ENCODE measurements around the gene MS4A6A.
"Not testable (repeated sequence)": the region's sequence is repeated elsewhere in the genome, so short reads cannot be mapped to it uniquely, and the experiment has no call there.

MS4A6A gene

GRCh38 chr11:60169264-60169915 lies 13.5 kb downstream of the MS4A6A start:
- no peak overlapping the region for H3K4me3 ChIP-seq (ENCODE audit: low read length)
- no peaks in the 10 kb centered on the region for H3K9me3 ChIP-seq (ENCODE audit: low read length)
- no peaks in the 10 kb centered on the region for H3K36me3 ChIP-seq (ENCODE audit: insufficient read depth, low read length)
- H3K4me1 ChIP-seq (ENCODE audit: insufficient read depth, low read length) = no peaks in the 10 kb centered on the region
- no peaks in the 10 kb centered on the region for H3K27me3 ChIP-seq (ENCODE audit: insufficient read depth, low read length)
- no peak overlapping the region for H2AFZ ChIP-seq (ENCODE audit: low read depth, low read length)

- H2AFZ ChIP-seq (ENCODE audit: low read depth, low read length) = no peak overlapping the region
- H3K4me3 ChIP-seq (ENCODE audit: low read length) = no peak overlapping the region
- no peaks in the 10 kb centered on the region for H3K4me1 ChIP-seq (ENCODE audit: insufficient read depth, low read length)
- H3K9me3 ChIP-seq (ENCODE audit: low read length) = no peaks in the 10 kb centered on the region
- no peaks in the 10 kb centered on the region for H3K27me3 ChIP-seq (ENCODE audit: insufficient read depth, low read length)
- H3K36me3 ChIP-seq (ENCODE audit: insufficient read depth, low read length) = no peaks in the 10 kb centered on the region
These were observed 14.6 kb downstream of the MS4A6A start for GRCh38 chr11:60168306-60168705.

- Histone ChIP-seq H3K27me3 (ENCODE audit: insufficient read depth, low read length) (no peaks in the 10 kb centered on the region), H3K36me3 (ENCODE audit: insufficient read depth, low read length) (no peaks in the 10 kb centered on the region), H2AFZ (ENCODE audit: low read depth, low read length) (no peak overlapping the region), H3K4me3 (ENCODE audit: low read length) (no peak overlapping the region), H3K9me3 (ENCODE audit: low read length) (no peaks in the 10 kb centered on the region), H3K4me1 (ENCODE audit: insufficient read depth, low read length) (no peaks in the 10 kb centered on the region)
These were observed 16.9 kb downstream of the MS4A6A start for GRCh38 chr11:60165951-60166350.

GRCh38 chr11:60165538-60165937 lies 17.3 kb downstream of the MS4A6A start:
- Histone ChIP-seq H3K4me3 (ENCODE audit: low read length) (no peak overlapping the region), H3K27me3 (ENCODE audit: insufficient read depth, low read length) (no peaks in the 10 kb centered on the region), H3K4me1 (ENCODE audit: insufficient read depth, low read length) (no peaks in the 10 kb centered on the region), H2AFZ (ENCODE audit: low read depth, low read length) (no peak overlapping the region), H3K36me3 (ENCODE audit: insufficient read depth, low read length) (no peaks in the 10 kb centered on the region), H3K9me3 (ENCODE audit: low read length) (no peaks in the 10 kb centered on the region)

- no peaks in the 10 kb centered on the region for H3K27me3 ChIP-seq (ENCODE audit: insufficient read depth, low read length)
- no peaks in the 10 kb centered on the region for H3K36me3 ChIP-seq (ENCODE audit: insufficient read depth, low read length)
These were observed 18.3 kb downstream of the MS4A6A start for GRCh38 chr11:60164550-60165075.

GRCh38 chr11:60161766-60162165 lies 21.1 kb downstream of the MS4A6A start:
- no peak overlapping the region for H3K4me3 ChIP-seq (ENCODE audit: low read length)
- H2AFZ ChIP-seq (ENCODE audit: low read depth, low read length) = no peak overlapping the region
- no peaks in the 10 kb centered on the region for H3K36me3 ChIP-seq (ENCODE audit: insufficient read depth, low read length)
- H3K9me3 ChIP-seq (ENCODE audit: low read length) = no peaks in the 10 kb centered on the region
- H3K27me3 ChIP-seq (ENCODE audit: insufficient read depth, low read length) = no peaks in the 10 kb centered on the region
- H3K4me1 ChIP-seq (ENCODE audit: insufficient read depth, low read length) = no peaks in the 10 kb centered on the region

More at GRCh38 chr11:60164550-60165075, 18.3 kb downstream of the MS4A6A start:
- Histone ChIP-seq H2AFZ (ENCODE audit: low read depth, low read length) (no peak overlapping the region), H3K9me3 (ENCODE audit: low read length) (no peaks in the 10 kb centered on the region), H3K4me1 (ENCODE audit: insufficient read depth, low read length) (no peaks in the 10 kb centered on the region), H3K4me3 (ENCODE audit: low read length) (no peak overlapping the region)

- Histone ChIP-seq H3K4me3 (ENCODE audit: low read length) (no peak overlapping the region), H2AFZ (ENCODE audit: low read depth, low read length) (no peak overlapping the region), H3K9me3 (ENCODE audit: low read length) (no peaks in the 10 kb centered on the region), H3K27me3 (ENCODE audit: insufficient read depth, low read length) (no peaks in the 10 kb centered on the region), H3K4me1 (ENCODE audit: insufficient read depth, low read length) (no peaks in the 10 kb centered on the region), H3K36me3 (ENCODE audit: insufficient read depth, low read length) (no peaks in the 10 kb centered on the region)
These were observed 21.8 kb downstream of the MS4A6A start for GRCh38 chr11:60161107-60161506.

- H3K4me3 ChIP-seq (ENCODE audit: low read length) = no peak overlapping the region
- H3K4me1 ChIP-seq (ENCODE audit: insufficient read depth, low read length) = no peaks in the 10 kb centered on the region
- no peaks in the 10 kb centered on the region for H3K9me3 ChIP-seq (ENCODE audit: low read length)
These were observed 23.0 kb downstream of the MS4A6A start for GRCh38 chr11:60159868-60160267.

GRCh38 chr11:60159284-60159683 lies 23.6 kb downstream of the MS4A6A start:
- H3K27me3 ChIP-seq (ENCODE audit: insufficient read depth, low read length) = no peaks in the 10 kb centered on the region
- H3K4me1 ChIP-seq (ENCODE audit: insufficient read depth, low read length) = no peaks in the 10 kb centered on the region
- no peak overlapping the region for H3K4me3 ChIP-seq (ENCODE audit: low read length)
- no peak overlapping the region for H2AFZ ChIP-seq (ENCODE audit: low read depth, low read length)
- H3K9me3 ChIP-seq (ENCODE audit: low read length) = no peaks in the 10 kb centered on the region
- no peaks in the 10 kb centered on the region for H3K36me3 ChIP-seq (ENCODE audit: insufficient read depth, low read length)

More at GRCh38 chr11:60159868-60160267, 23.0 kb downstream of the MS4A6A start:
- no peaks in the 10 kb centered on the region for H3K27me3 ChIP-seq (ENCODE audit: insufficient read depth, low read length)
- H2AFZ ChIP-seq (ENCODE audit: low read depth, low read length) = no peak overlapping the region
- no peaks in the 10 kb centered on the region for H3K36me3 ChIP-seq (ENCODE audit: insufficient read depth, low read length)

- Histone ChIP-seq H3K27me3 (ENCODE audit: insufficient read depth, low read length) (no peaks in the 10 kb centered on the region), H3K4me3 (ENCODE audit: low read length) (no peak overlapping the region), H2AFZ (ENCODE audit: low read depth, low read length) (no peak overlapping the region), H3K9me3 (ENCODE audit: low read length) (no peaks in the 10 kb centered on the region), H3K4me1 (ENCODE audit: insufficient read depth, low read length) (no peaks in the 10 kb centered on the region), H3K36me3 (ENCODE audit: insufficient read depth, low read length) (no peaks in the 10 kb centered on the region)
These were observed 24.2 kb downstream of the MS4A6A start for GRCh38 chr11:60158636-60159035.

GRCh38 chr11:60155931-60156330 lies 27.0 kb downstream of the MS4A6A start:
- no peak overlapping the region for H3K4me3 ChIP-seq (ENCODE audit: low read length)
- no peaks in the 10 kb centered on the region for H3K4me1 ChIP-seq (ENCODE audit: insufficient read depth, low read length)
- H3K36me3 ChIP-seq (ENCODE audit: insufficient read depth, low read length) = no peaks in the 10 kb centered on the region
- no peak overlapping the region for H2AFZ ChIP-seq (ENCODE audit: low read depth, low read length)
- H3K27me3 ChIP-seq (ENCODE audit: insufficient read depth, low read length) = no peaks in the 10 kb centered on the region
- H3K9me3 ChIP-seq (ENCODE audit: low read length) = no peaks in the 10 kb centered on the region

- H3K36me3 ChIP-seq (ENCODE audit: insufficient read depth, low read length); H3K9me3 ChIP-seq (ENCODE audit: low read length); H2AFZ ChIP-seq (ENCODE audit: low read depth, low read length); H3K27me3 ChIP-seq (ENCODE audit: insufficient read depth, low read length); H3K4me1 ChIP-seq (ENCODE audit: insufficient read depth, low read length); H3K4me3 ChIP-seq (ENCODE audit: low read length): not testable (repeated sequence)
These were observed 30.2 kb downstream of the MS4A6A start for GRCh38 chr11:60152727-60153126.

- Histone ChIP-seq H3K27me3 (ENCODE audit: insufficient read depth, low read length) (no peaks in the 10 kb centered on the region), H3K9me3 (ENCODE audit: low read length) (no peaks in the 10 kb centered on the region), H2AFZ (ENCODE audit: low read depth, low read length) (no peak overlapping the region), H3K4me1 (ENCODE audit: insufficient read depth, low read length) (no peaks in the 10 kb centered on the region), H3K4me3 (ENCODE audit: low read length) (no peak overlapping the region), H3K36me3 (ENCODE audit: insufficient read depth, low read length) (no peaks in the 10 kb centered on the region)
These were observed 32.6 kb downstream of the MS4A6A start for GRCh38 chr11:60150279-60150678.

- Histone ChIP-seq H2AFZ (ENCODE audit: low read depth, low read length) (no peak overlapping the region), H3K27me3 (ENCODE audit: insufficient read depth, low read length) (no peaks in the 10 kb centered on the region), H3K4me1 (ENCODE audit: insufficient read depth, low read length) (no peaks in the 10 kb centered on the region)
These were observed 37.2 kb downstream of the MS4A6A start for GRCh38 chr11:60145677-60146076.

More at GRCh38 chr11:60145677-60146076, 37.2 kb downstream of the MS4A6A start:
- H3K36me3 ChIP-seq (ENCODE audit: insufficient read depth, low read length) = no peaks in the 10 kb centered on the region
- H3K4me3 ChIP-seq (ENCODE audit: low read length) = no peak overlapping the region
- H3K9me3 ChIP-seq (ENCODE audit: low read length) = no peaks in the 10 kb centered on the region

All from neuron (in vitro differentiated cells).